H9 (cell line): ENCODE measurements around the gene SERPINE2. TPM values are rescaled to one million over a fixed set of nuclear protein-coding genes. Genes with fewer than 3 reads are reported as not detected.

Source experiments
- DNase-seq: peaks from one replicate; pipeline ENCODE4 v3.0.0-alpha.2; 2017
- H2AFZ ChIP-seq: one replicate; pipeline ENCODE4 v1.6.1; 2013; ENCODE audit warnings: mild to moderate bottlenecking, low read length, control low read depth, moderate library complexity
- H2AK5ac ChIP-seq: 2 replicates; pipeline ENCODE4 v1.6.1; 2013; ENCODE audit warnings: low read length, control low read depth, mixed read lengths; ENCODE audit not compliant: insufficient read length
- H2BK120ac ChIP-seq: one replicate; pipeline ENCODE4 v1.6.1; 2013; ENCODE audit warnings: low read depth, mild to moderate bottlenecking, low read length, control low read depth, inconsistent platforms; ENCODE audit not compliant: poor library complexity, severe bottlenecking
- H2BK12ac ChIP-seq: 2 replicates; pipeline ENCODE4 v1.6.1; 2013; ENCODE audit warnings: low read length, control low read depth, mixed read lengths, low read depth; ENCODE audit not compliant: insufficient read length
- H2BK15ac ChIP-seq: 2 replicates; pipeline ENCODE4 v1.6.1; 2013; ENCODE audit warnings: low read depth, low read length, control low read depth
- H2BK20ac ChIP-seq: one replicate; pipeline ENCODE4 v1.6.1; 2013; ENCODE audit warnings: low read depth, mild to moderate bottlenecking, low read length, control low read depth, inconsistent platforms; ENCODE audit not compliant: poor library complexity, severe bottlenecking
- H2BK5ac ChIP-seq: 2 replicates; pipeline ENCODE4 v1.6.1; 2013; ENCODE audit warnings: low read length, control low read depth, mixed read lengths; ENCODE audit not compliant: insufficient read length
- H3K14ac ChIP-seq: 2 replicates; pipeline ENCODE4 v1.6.1; 2013; ENCODE audit warnings: low read length, control low read depth; ENCODE audit not compliant: insufficient read depth
- H3K18ac ChIP-seq: 2 replicates; pipeline ENCODE4 v1.6.1; 2013; ENCODE audit warnings: low read depth, mild to moderate bottlenecking, mixed read lengths, low read length, control low read depth; ENCODE audit not compliant: insufficient read length
- H3K23ac ChIP-seq: 2 replicates; pipeline ENCODE4 v1.6.1; 2013; ENCODE audit warnings: low read length, control low read depth, mixed read lengths, low read depth; ENCODE audit not compliant: insufficient read length
- H3K23me2 ChIP-seq: 2 replicates; pipeline ENCODE4 v1.6.1; 2013; ENCODE audit warnings: low read depth, mild to moderate bottlenecking, mixed read lengths, low read length, control low read depth; ENCODE audit not compliant: insufficient read length, poor library complexity, severe bottlenecking
- H3K27ac ChIP-seq: 2 replicates; pipeline ENCODE4 v1.5.1; 2013; ENCODE audit warnings: low read length, control low read depth, mixed read lengths, low read depth; ENCODE audit not compliant: insufficient read length
- H3K27me3 ChIP-seq: 2 replicates; pipeline ENCODE4 v1.6.1; 2013; ENCODE audit warnings: low read length, control low read depth, inconsistent platforms; ENCODE audit not compliant: insufficient read depth
- H3K4ac ChIP-seq: 2 replicates; pipeline ENCODE4 v1.6.1; 2013; ENCODE audit warnings: low read depth, mild to moderate bottlenecking, control low read depth, inconsistent platforms, low read length, moderate library complexity
- H3K4me1 ChIP-seq: 2 replicates; pipeline ENCODE4 v1.6.1; 2013; ENCODE audit warnings: low read length, control low read depth, inconsistent platforms; ENCODE audit not compliant: insufficient read depth
- H3K4me2 ChIP-seq: 2 replicates; pipeline ENCODE4 v1.6.1; 2013; ENCODE audit warnings: low read length, control low read depth, mixed read lengths; ENCODE audit not compliant: insufficient read length, insufficient read depth
- H3K56ac ChIP-seq: 2 replicates; pipeline ENCODE4 v1.6.1; 2013; ENCODE audit warnings: low read depth, mild to moderate bottlenecking, mixed read lengths, low read length, control low read depth; ENCODE audit not compliant: insufficient read length
- H3K79me1 ChIP-seq: 2 replicates; pipeline ENCODE4 v1.6.1; 2013; ENCODE audit warnings: low read depth, mild to moderate bottlenecking, moderate library complexity, low read length, control low read depth, inconsistent platforms; ENCODE audit not compliant: insufficient read depth, poor library complexity, severe bottlenecking
- H3K79me2 ChIP-seq: 2 replicates; pipeline ENCODE4 v1.6.1; 2013; ENCODE audit warnings: low read length, control low read depth, inconsistent platforms; ENCODE audit not compliant: insufficient read depth
- H3K9ac ChIP-seq: 2 replicates; pipeline ENCODE4 v1.6.1; 2013; ENCODE audit warnings: low read length, control low read depth, mixed read lengths; ENCODE audit not compliant: insufficient read length; ENCODE audit errors: extremely low read depth
- H3K9me3 ChIP-seq: one replicate; pipeline ENCODE4 v1.6.1; 2013; ENCODE audit warnings: low read depth, low read length, inconsistent platforms; ENCODE audit not compliant: control insufficient read depth
- H3T11ph ChIP-seq: one replicate; pipeline ENCODE4 v1.6.1; 2013; ENCODE audit warnings: mild to moderate bottlenecking, low read length, control low read depth, inconsistent platforms
- H4K20me1 ChIP-seq: one replicate; pipeline ENCODE4 v1.6.1; 2013; ENCODE audit not compliant: control insufficient read depth, insufficient read length, insufficient read depth
- H4K5ac ChIP-seq: 2 replicates; pipeline ENCODE4 v1.6.1; 2013; ENCODE audit warnings: low read depth, mild to moderate bottlenecking, mixed read lengths, low read length, control low read depth; ENCODE audit not compliant: insufficient read length
- H4K8ac ChIP-seq: replicated peaks from 2 replicates; pipeline ENCODE4 v1.6.1; 2013; ENCODE audit warnings: low read length, control low read depth, mixed read lengths, low read depth; ENCODE audit not compliant: insufficient read length
- H4K91ac ChIP-seq: 2 replicates; pipeline ENCODE4 v1.6.1; 2013; ENCODE audit warnings: low read depth, mild to moderate bottlenecking, moderate library complexity, mixed read lengths, low read length, control low read depth; ENCODE audit not compliant: insufficient read length
- H3K27ac Mint-ChIP-seq, 3 experiments: 2 replicates in 2 of 3; 3 replicates in 1 of 3; pipeline ENCODE4 v1.8.0; 2020 to 2021; ENCODE audit warnings: mixed read lengths in 3 of 3, mild to moderate bottlenecking in 1 of 3, moderate library complexity in 1 of 3
- H3K27me3 Mint-ChIP-seq: 2 replicates; pipeline ENCODE4 v1.8.0; 2021; ENCODE audit warnings: low read depth, mild to moderate bottlenecking, moderate library complexity, mixed read lengths
- H3K36me3 Mint-ChIP-seq, 3 experiments: 2 replicates in 2 of 3; 3 replicates in 1 of 3; pipeline ENCODE4 v1.8.0; 2020 to 2021; ENCODE audit warnings: low read depth in 3 of 3, mixed read lengths in 3 of 3; ENCODE audit not compliant: insufficient read depth in 1 of 3
- H3K4me1 Mint-ChIP-seq, 2 experiments: 2 replicates each; pipeline ENCODE4 v1.8.0; 2020; ENCODE audit warnings: mixed read lengths in 2 of 2
- H3K4me3 Mint-ChIP-seq, 2 experiments: 2 replicates in 1 of 2; 3 replicates in 1 of 2; pipeline ENCODE4 v1.8.0; 2020 to 2021; ENCODE audit warnings: mild to moderate bottlenecking in 2 of 2, mixed read lengths in 2 of 2, moderate library complexity in 1 of 2
- H3K9me3 Mint-ChIP-seq, 2 experiments: 2 replicates in 1 of 2; 3 replicates in 1 of 2; pipeline ENCODE4 v1.8.0; 2020; ENCODE audit warnings: mild to moderate bottlenecking in 2 of 2, mixed read lengths in 2 of 2, moderate library complexity in 1 of 2
- CTCF ChIP-seq: fragments of 200-600 bp; sonication (generic); conservative IDR thresholded peaks from 3 replicates; pipeline ENCODE4 v1.8.0; 2021; ENCODE audit warnings: antibody characterized with exemption, mild to moderate bottlenecking
- WGBS: extraction: QIAGEN DNeasy Blood & Tissue Kit; methylation state at CpG from one replicate; pipeline ENCODE4 v1.1.7; 2013; ENCODE audit warnings: missing lambda C conversion rate, low lambda C conversion rate, mixed read lengths; ENCODE audit not compliant: insufficient read length; ENCODE audit errors: extremely low coverage; 5-methylcytosine and 5-hydroxymethylcytosine counted together
- total RNA-seq: library from RNA; stranded (reverse); gene quantifications from 2 replicates; pipeline ENCODE4 v1.2.1, GENCODE V29; 2021

SERPINE2 gene
- total RNA-seq, 1 experiment from 2014 or later: 40.0 TPM

DNA sequence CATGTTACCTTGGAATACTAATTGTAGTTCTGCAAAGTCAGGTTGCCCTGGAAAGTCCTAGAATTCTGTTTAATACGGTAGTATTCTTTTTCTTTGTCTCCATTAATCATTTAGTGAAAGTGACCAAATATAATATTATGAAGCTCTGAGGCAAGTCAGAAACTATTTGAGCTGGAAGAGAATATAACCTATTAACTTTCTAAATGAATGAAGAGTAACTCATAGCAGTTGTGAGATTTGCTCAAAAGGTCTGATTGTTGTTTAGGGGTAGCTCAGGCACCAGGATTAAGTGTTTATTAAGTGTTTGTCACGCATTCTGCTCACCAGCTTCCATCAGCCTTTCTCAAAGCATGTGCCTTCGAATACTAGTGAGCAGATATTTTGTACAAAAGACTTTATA lies 46.7 kb upstream of the SERPINE2 start:
- Histone ChIP-seq H3K23ac (no peak overlapping the region), H2BK20ac (no peak overlapping the region), H3K27me3 (no peaks in the 10 kb centered on the region), H3K9ac (no peak overlapping the region), H4K20me1 (no peaks in the 10 kb centered on the region), H4K91ac (no peak overlapping the region), H3K23me2 (no peaks in the 10 kb centered on the region), H2BK12ac (no peak overlapping the region), H3K79me1 (no peaks in the 10 kb centered on the region), H2BK120ac (no peak overlapping the region), H3K18ac (no peak overlapping the region), H3K56ac (no peak overlapping the region), H2AFZ (no peak overlapping the region), H2AK5ac (no peak overlapping the region), H3T11ph (no peak overlapping the region), H3K79me2 (no peaks in the 10 kb centered on the region), H2BK15ac (no peak overlapping the region), H3K4me2 (no peak overlapping the region), H3K4me1 (no peaks in the 10 kb centered on the region; the same call in 1 of the 2 replicates), H2BK5ac (no peak overlapping the region), H3K4ac (no peak overlapping the region), H3K9me3 (no peaks in the 10 kb centered on the region), H4K5ac (no peak overlapping the region), H3K27ac (no peak overlapping the region), H3K14ac (no peak overlapping the region), H4K8ac (no peak overlapping the region)
- Mint-ChIP-seq H3K9me3 (no peaks in the 10 kb centered on the region), H3K27ac (no peak overlapping the region), H3K4me1 (peaks cover 0 to 6% of the 10 kb centered on the region in 2 experiments; a peak in 2 of 4 replicates), H3K36me3 (no peaks in the 10 kb centered on the region), H3K4me3 (no peak overlapping the region), H3K27me3 (no peaks in the 10 kb centered on the region; the same call in 1 of the 2 replicates)
- no CpG with 5 or more reads among the region's 3 CpGs for WGBS
- TF ChIP-seq CTCF: no peak
- no peak for DNase-seq
